K562 (cell line): ENCODE measurements around the gene ZNF691. TPM values are rescaled to one million over a fixed set of nuclear protein-coding genes. Genes with fewer than 3 reads are reported as not detected.
A peak's percentile ranks its signal among the peaks of the same experiment; 100 is the strongest.

ENCODE experiments used
- ATAC-seq: fragments of 200-7000 bp; cut with Tn5 transposase; 3 replicates; pipeline ENCODE4 v1.9.1; 2020; ENCODE audit warnings: moderate library complexity
- BruUV-seq: library from RNA; stranded (reverse); fragments of 400-500 nt; replicated peaks from 2 replicates; lab custom pipeline; 2021; lab: Mats Ljungman, UMichigan
- CTCF ChIA-PET: fragments of 300-600 bp; formaldehyde crosslinking; extraction: SDS; loops from one replicate; lab custom pipeline; 2021; ENCODE audit warnings: low intra/inter-chr PET ratio; lab: Yijun Ruan, JAX
- POLR2A ChIA-PET: fragments of 300-600, 350-650 bp; sonication (Branson Sonifier 250); formaldehyde crosslinking; extraction: SDS; loops from one replicate; lab custom pipeline; 2021; ENCODE audit warnings: antibody characterized with exemption, inconsistent platforms; lab: Yijun Ruan, JAX
- DNase-seq, 4 experiments: peaks; one replicate each; pipeline versions ENCODE4 v3.0.0 to v3.0.0-alpha.2; 2011 to 2018; ENCODE audit warnings: low spot score in 3 of 4, mixed read lengths in 3 of 4; ENCODE audit errors: extremely low read depth in 1 of 4
- FAIRE-seq: peaks from 2 replicates; lab custom pipeline; 2011; peaks lifted over from hg19 to GRCh38; lab: Jason Lieb, UNC
- H2AFZ ChIP-seq: 2 replicates; pipeline ENCODE4 v1.6.0; 2011; ENCODE audit warnings: low read depth, low read length, control low read depth, inconsistent platforms
- H3K27ac ChIP-seq: fragments of 200-600 bp; 3 replicates; pipeline ENCODE4 v1.8.0; 2011; ENCODE audit warnings: low read depth, mild to moderate bottlenecking, control low read depth, inconsistent platforms, low read length, moderate library complexity, mixed read lengths; ENCODE audit errors: extremely low read depth
- H3K27me3 ChIP-seq, 2 experiments: fragments of 300-600 bp in 1 of 2; 2 replicates in 1 of 2; 3 replicates in 1 of 2; pipeline versions ENCODE4 v1.6.0 to v1.8.0; 2011; ENCODE audit warnings: inconsistent platforms in 2 of 2, low read length in 2 of 2, mild to moderate bottlenecking in 1 of 2, mixed read lengths in 1 of 2, moderate library complexity in 1 of 2; ENCODE audit not compliant: control insufficient read depth in 2 of 2, insufficient read depth in 2 of 2
- H3K36me3 ChIP-seq: fragments of 300-600 bp; 3 replicates; pipeline ENCODE4 v1.8.0; 2011; ENCODE audit warnings: mild to moderate bottlenecking, low read length, inconsistent platforms; ENCODE audit not compliant: control insufficient read depth, insufficient read depth
- H3K4me1 ChIP-seq, 2 experiments: fragments of 200-600 bp in 1 of 2; replicated peaks in 1 of 2; 2 replicates in 1 of 2; 3 replicates in 1 of 2; pipeline versions ENCODE4 v1.5.1 to v1.8.0; 2011; ENCODE audit warnings: inconsistent platforms in 2 of 2, low read length in 2 of 2, mild to moderate bottlenecking in 1 of 2, mixed read lengths in 1 of 2, moderate library complexity in 1 of 2; ENCODE audit not compliant: control insufficient read depth in 2 of 2, insufficient read depth in 2 of 2
- H3K4me2 ChIP-seq: 2 replicates; pipeline ENCODE4 v1.6.1; 2011; ENCODE audit warnings: low read length, control low read depth, inconsistent platforms, mixed read lengths; ENCODE audit not compliant: insufficient read depth
- H3K4me3 ChIP-seq: fragments of 200-600 bp; sonication (generic), shearing (Covaris generic); 2 replicates; pipeline ENCODE4 v1.5.1; 2016; ENCODE audit warnings: control low read depth, inconsistent platforms
- H3K79me2 ChIP-seq: fragments of 200-600 bp; 3 replicates; pipeline ENCODE4 v1.8.0; 2011; ENCODE audit warnings: low read length, inconsistent platforms; ENCODE audit not compliant: control insufficient read depth, insufficient read depth
- H3K9ac ChIP-seq, 2 experiments: 2 replicates each; pipeline versions ENCODE4 v1.6.0 to v1.6.1; 2011; ENCODE audit warnings: low read depth in 2 of 2, low read length in 2 of 2, control low read depth in 1 of 2, inconsistent platforms in 1 of 2, mild to moderate bottlenecking in 1 of 2, mixed read lengths in 1 of 2; ENCODE audit not compliant: insufficient read depth in 1 of 2
- H3K9me1 ChIP-seq: one replicate; pipeline ENCODE4 v1.6.0; 2011; ENCODE audit warnings: inconsistent platforms, mild to moderate bottlenecking, low read length, moderate library complexity; ENCODE audit not compliant: control insufficient read depth, insufficient read depth
- H3K9me3 ChIP-seq: replicated peaks from 2 replicates; pipeline ENCODE4 v1.5.1; 2011; ENCODE audit warnings: low read depth, low read length, inconsistent platforms; ENCODE audit not compliant: control insufficient read depth, insufficient read depth
- H4K20me1 ChIP-seq: replicated peaks from 2 replicates; pipeline ENCODE4 v1.6.1; 2011; ENCODE audit warnings: low read length, inconsistent platforms, mixed read lengths; ENCODE audit not compliant: control insufficient read depth, insufficient read depth
- NFIC ChIP-seq: fragments of 450-650 bp; IDR thresholded peaks from 2 replicates; pipeline ENCODE4 v1.6.1; 2017; ENCODE audit warnings: mild to moderate bottlenecking, inconsistent platforms
- NFIX ChIP-seq: fragments of 250-450 bp; sonication (Bioruptor Pico); IDR thresholded peaks from 2 replicates; pipeline ENCODE4 v1.4.0; 2020; ENCODE audit warnings: low read depth, mild to moderate bottlenecking, moderate library complexity
- WGBS: fragments of 100-300 bp; shearing (Covaris generic); methylation state at CpG from one replicate; pipeline ENCODE4 v1.1.6; 2016; ENCODE audit warnings: low coverage, mixed read lengths; ENCODE audit not compliant: insufficient coverage; ENCODE audit errors: missing lambda C conversion rate; 5-methylcytosine and 5-hydroxymethylcytosine counted together
- in situ Hi-C: fragments of 300-500 bp; cut with MboI; formaldehyde crosslinking; loops from 4 replicates; pipeline ENCODE4 v1.15.0; 2018; ENCODE audit warnings: inconsistent platforms, mixed read lengths
- intact Hi-C: fragments of 100-400 bp; cut with micrococcal nuclease; formaldehyde crosslinking; loops from 2 replicates; pipeline ENCODE4 v1.14.2; 2022
- polyA plus RNA-seq, 8 experiments: library from polyadenylated mRNA; depleted of rRNA in 4 of 8; stranded (reverse) in 5 of 8; unstranded in 3 of 8; fragments of >200 nt; fragmentation: Nextera tagmentation in 2 of 8; fragmentation: Illumina TruSeq in 1 of 8; extraction: Ambion mirVana in 2 of 8; extraction: Trizol in 1 of 8; gene quantifications; 2 replicates each; pipeline versions ENCODE4 v1.2.1 to v1.2.3, GENCODE V29; 2011 to 2014; ENCODE audit warnings: inconsistent platforms in 1 of 8, missing spikeins in 1 of 8
- total RNA-seq, 7 experiments: library from RNA; depleted of rRNA in 6 of 7; stranded (reverse); fragments of >200 nt in 6 of 7; fragmentation: Illumina TruSeq in 2 of 7; extraction: Trizol in 2 of 7; gene quantifications; 2 replicates each; pipeline versions ENCODE4 v1.2.1 to v1.2.3, GENCODE V29; 2011 to 2021; ENCODE audit warnings: low replicate concordance in 1 of 7
- TF ChIP-seq, protein P1 (sequence below): fragments of 250-450 bp; sonication (Bioruptor Pico); IDR thresholded peaks from 2 replicates; pipeline ENCODE4 v1.4.0; 2020

The ZNF691 gene
- total and polyA plus RNA-seq, 9 of the 15 experiments (the other 6 are each of a cell fraction or from before 2014, with no cell fraction given), result 10.7 to 30.4 (median 14.8) TPM

DNA sequence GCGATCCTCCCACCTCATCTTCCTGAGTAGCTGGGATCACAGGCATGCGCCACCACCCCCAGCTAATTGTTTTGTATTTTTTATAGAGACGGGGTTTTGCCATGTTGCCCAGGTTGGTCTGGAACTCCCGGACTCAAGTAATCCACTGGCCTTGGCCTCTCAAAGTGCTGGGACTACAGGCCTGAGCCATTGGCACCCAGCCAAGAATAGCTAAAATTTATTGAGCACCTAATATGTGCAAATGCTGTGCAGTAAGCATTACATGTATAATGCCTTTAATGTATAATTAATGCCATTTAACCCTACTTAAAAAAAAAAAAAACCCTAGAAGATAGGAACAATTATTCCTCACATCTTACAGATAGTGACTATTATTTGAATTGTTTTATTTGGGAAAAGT is 42.9 kb downstream of the ZNF691 start:
- 40% methylated on average over 4 of the region's 4 CpGs for WGBS
- H3K27me3 ChIP-seq, result peaks cover 0 to 6% of the 10 kb centered on the region in 2 experiments; a peak in 1 of 5 replicates
- FAIRE-seq, result no peak

More for the DNA sequence above, 42.9 kb downstream of the ZNF691 start:
- no peak overlapping the region for H3K4me2 ChIP-seq
- no peaks in the 10 kb centered on the region for H3K9me1 ChIP-seq
- no peak overlapping the region for H3K4me3 ChIP-seq
- in situ Hi-C loops, result no loop called here
- CTCF ChIA-PET, result no interaction called here
- BruUV-seq, result no TSS peak
- H3K36me3 ChIP-seq, result no peaks in the 10 kb centered on the region
- H2AFZ ChIP-seq, result no peak overlapping the region
- no peaks in the 10 kb centered on the region for H4K20me1 ChIP-seq
- no peaks in the 10 kb centered on the region for H3K9me3 ChIP-seq
- intact Hi-C loops, result no loop called here
- DNase-seq (no peak), ATAC-seq (no peak)
- H3K4me1 ChIP-seq, result peaks cover 0 to 24% of the 10 kb centered on the region in 2 experiments; a peak in 3 of 5 replicates
- POLR2A ChIA-PET, result interaction anchor here (0.6 to 1.6 kb wide), 3 partner anchors 15 to 593 kb away, joined by 3 to 4 read pairs (median 3); no protein-coding TSS in a partner anchor
- H3K9ac ChIP-seq, result no peak overlapping the region
- H3K79me2 ChIP-seq, result no peaks in the 10 kb centered on the region
- TF ChIP-seq, protein P1, sequence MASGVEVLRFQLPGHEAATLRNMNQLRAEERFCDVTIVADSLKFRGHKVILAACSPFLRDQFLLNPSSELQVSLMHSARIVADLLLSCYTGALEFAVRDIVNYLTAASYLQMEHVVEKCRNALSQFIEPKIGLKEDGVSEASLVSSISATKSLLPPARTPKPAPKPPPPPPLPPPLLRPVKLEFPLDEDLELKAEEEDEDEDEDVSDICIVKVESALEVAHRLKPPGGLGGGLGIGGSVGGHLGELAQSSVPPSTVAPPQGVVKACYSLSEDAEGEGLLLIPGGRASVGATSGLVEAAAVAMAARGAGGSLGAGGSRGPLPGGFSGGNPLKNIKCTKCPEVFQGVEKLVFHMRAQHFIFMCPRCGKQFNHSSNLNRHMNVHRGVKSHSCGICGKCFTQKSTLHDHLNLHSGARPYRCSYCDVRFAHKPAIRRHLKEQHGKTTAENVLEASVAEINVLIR (CRISPR knock-in tag), result no peak
- peak; percentile 86 for TF ChIP-seq NFIX
- TF ChIP-seq NFIC, result peak; percentile 97
- H3K27ac ChIP-seq, result no peak overlapping the region
